ENCODE results near the gene TDRD12.
"Not testable (repeated sequence)": the region's sequence is repeated elsewhere in the genome, so short reads cannot be mapped to it uniquely, and the experiment has no call there.

Gene TDRD12

DNA sequence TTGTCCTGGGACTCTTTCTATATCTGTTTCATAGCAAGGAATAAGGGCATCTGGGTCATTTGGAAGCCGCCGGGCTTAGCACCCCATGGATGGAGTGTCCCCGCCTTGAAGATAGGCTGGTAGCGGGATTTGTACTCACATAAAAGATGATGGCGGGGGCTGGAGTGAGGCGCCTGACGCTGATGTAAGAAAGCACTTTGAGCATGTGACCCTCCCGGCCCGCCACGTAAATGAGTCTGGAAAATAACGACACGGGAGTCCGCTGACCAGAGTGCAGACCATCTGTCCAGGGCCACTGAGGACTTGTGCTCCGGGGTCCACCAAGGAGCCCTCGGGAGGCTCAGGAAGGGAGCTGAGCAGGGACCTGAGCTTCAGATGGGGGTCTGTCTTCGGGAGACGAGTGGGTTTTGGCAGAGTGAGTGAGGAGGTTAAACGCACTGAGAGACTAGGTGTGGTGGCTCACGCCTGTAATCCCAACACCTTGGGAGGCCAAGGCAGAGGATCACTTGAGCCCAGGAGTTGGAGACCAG lies 124.2 kb downstream of the TDRD12 start (continued):
- TF ChIP-seq, protein P1, sequence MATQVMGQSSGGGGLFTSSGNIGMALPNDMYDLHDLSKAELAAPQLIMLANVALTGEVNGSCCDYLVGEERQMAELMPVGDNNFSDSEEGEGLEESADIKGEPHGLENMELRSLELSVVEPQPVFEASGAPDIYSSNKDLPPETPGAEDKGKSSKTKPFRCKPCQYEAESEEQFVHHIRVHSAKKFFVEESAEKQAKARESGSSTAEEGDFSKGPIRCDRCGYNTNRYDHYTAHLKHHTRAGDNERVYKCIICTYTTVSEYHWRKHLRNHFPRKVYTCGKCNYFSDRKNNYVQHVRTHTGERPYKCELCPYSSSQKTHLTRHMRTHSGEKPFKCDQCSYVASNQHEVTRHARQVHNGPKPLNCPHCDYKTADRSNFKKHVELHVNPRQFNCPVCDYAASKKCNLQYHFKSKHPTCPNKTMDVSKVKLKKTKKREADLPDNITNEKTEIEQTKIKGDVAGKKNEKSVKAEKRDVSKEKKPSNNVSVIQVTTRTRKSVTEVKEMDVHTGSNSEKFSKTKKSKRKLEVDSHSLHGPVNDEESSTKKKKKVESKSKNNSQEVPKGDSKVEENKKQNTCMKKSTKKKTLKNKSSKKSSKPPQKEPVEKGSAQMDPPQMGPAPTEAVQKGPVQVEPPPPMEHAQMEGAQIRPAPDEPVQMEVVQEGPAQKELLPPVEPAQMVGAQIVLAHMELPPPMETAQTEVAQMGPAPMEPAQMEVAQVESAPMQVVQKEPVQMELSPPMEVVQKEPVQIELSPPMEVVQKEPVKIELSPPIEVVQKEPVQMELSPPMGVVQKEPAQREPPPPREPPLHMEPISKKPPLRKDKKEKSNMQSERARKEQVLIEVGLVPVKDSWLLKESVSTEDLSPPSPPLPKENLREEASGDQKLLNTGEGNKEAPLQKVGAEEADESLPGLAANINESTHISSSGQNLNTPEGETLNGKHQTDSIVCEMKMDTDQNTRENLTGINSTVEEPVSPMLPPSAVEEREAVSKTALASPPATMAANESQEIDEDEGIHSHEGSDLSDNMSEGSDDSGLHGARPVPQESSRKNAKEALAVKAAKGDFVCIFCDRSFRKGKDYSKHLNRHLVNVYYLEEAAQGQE (tag by site-specific recombination; IDR thresholded peaks at IDR 0.05): no peak
- TF ChIP-seq ZNF239 (tag by site-specific recombination; IDR thresholded peaks at IDR 0.05) (no peak), ZNF623 (tag by site-specific recombination; IDR thresholded peaks at IDR 0.05) (no peak), ZNF114 (tag by site-specific recombination; IDR thresholded peaks at IDR 0.05) (no peak), ZNF37A (tag by site-specific recombination; IDR thresholded peaks at IDR 0.05) (no peak), ZNF571 (tag by site-specific recombination; IDR thresholded peaks at IDR 0.05) (no peak)

GRCh38 chr19:32848035-32848434 lies 128.5 kb downstream of the TDRD12 start:
- CTCF ChIA-PET; H3K4me1 ChIP-seq (ENCODE audit: control insufficient read depth, insufficient read depth, low read length); H3K36me3 ChIP-seq (ENCODE audit: control insufficient read depth in 2 of 2, insufficient read depth in 1 of 2, low read length in 2 of 2); H3K4me3 ChIP-seq (ENCODE audit: low read depth, low read length); H3K27ac ChIP-seq (ENCODE audit: extremely low read depth, low read depth, low read length); H3K9me3 ChIP-seq (ENCODE audit: control insufficient read depth, insufficient read depth, low read depth, low read length); POLR2A ChIA-PET: not testable (repeated sequence)
- TF ChIP-seq ZNF529 (tag by site-specific recombination; IDR thresholded peaks at IDR 0.05; ENCODE audit: insufficient replicate concordance): peak; percentile 56

DNA sequence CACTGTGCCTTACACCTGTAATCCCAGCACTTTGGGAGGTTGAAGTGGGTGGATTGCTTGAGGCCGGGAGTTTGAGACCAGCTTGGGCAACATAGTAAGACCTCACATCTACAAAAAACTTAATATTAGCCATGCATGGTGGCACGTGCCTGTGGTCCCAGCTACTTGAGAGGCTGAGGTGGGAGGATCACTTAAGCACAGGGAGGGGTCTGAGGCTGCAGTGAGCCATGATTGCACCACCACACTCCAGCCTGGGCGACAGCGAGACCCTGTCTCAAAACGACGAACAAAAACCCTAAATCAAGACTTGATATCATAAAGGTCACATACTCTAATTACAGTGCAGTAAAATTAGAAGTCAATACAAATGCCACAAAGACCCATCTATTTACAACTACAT lies 132.6 kb downstream of the TDRD12 start:
- H3K4me1 ChIP-seq (ENCODE audit: control insufficient read depth, insufficient read depth, low read length): no peaks in the 10 kb centered on the region
- POLR2A ChIA-PET: no interaction called here
- no peaks in the 10 kb centered on the region; the same call in 1 of the 2 replicates for H3K9me3 ChIP-seq (ENCODE audit: control insufficient read depth, insufficient read depth, low read depth, low read length)
- H3K36me3 ChIP-seq (ENCODE audit: control insufficient read depth in 2 of 2, insufficient read depth in 1 of 2, low read length in 2 of 2): no peaks in the 10 kb centered on the region; a peak in 1 of 3 replicates
- TF ChIP-seq ZSCAN16 (tag by site-specific recombination; IDR thresholded peaks at IDR 0.05) (no peak), MZF1 (tag by site-specific recombination; IDR thresholded peaks at IDR 0.05; ENCODE audit: borderline replicate concordance) (no peak), ZNF223 (tag by site-specific recombination; IDR thresholded peaks at IDR 0.05) (no peak), ZFP37 (tag by site-specific recombination; IDR thresholded peaks at IDR 0.05) (no peak), ZSCAN18 (tag by site-specific recombination; IDR thresholded peaks at IDR 0.05) (no peak), HOXD13 (CRISPR knock-in tag; IDR thresholded peaks at IDR 0.05; ENCODE audit: borderline replicate concordance) (no peak), ZNF624 (tag by site-specific recombination; IDR thresholded peaks at IDR 0.05) (no peak), YY2 (tag by site-specific recombination; IDR thresholded peaks at IDR 0.05) (no peak), ZNF214 (tag by site-specific recombination; IDR thresholded peaks at IDR 0.05; ENCODE audit: borderline replicate concordance) (no peak), SCRT1 (tag by site-specific recombination; IDR thresholded peaks at IDR 0.05; ENCODE audit: borderline replicate concordance) (no peak), ZNF658 (tag by site-specific recombination; IDR thresholded peaks at IDR 0.05) (no peak)
- TF ChIP-seq, protein P2, sequence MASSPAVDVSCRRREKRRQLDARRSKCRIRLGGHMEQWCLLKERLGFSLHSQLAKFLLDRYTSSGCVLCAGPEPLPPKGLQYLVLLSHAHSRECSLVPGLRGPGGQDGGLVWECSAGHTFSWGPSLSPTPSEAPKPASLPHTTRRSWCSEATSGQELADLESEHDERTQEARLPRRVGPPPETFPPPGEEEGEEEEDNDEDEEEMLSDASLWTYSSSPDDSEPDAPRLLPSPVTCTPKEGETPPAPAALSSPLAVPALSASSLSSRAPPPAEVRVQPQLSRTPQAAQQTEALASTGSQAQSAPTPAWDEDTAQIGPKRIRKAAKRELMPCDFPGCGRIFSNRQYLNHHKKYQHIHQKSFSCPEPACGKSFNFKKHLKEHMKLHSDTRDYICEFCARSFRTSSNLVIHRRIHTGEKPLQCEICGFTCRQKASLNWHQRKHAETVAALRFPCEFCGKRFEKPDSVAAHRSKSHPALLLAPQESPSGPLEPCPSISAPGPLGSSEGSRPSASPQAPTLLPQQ (tag by site-specific recombination; IDR thresholded peaks at IDR 0.05): no peak
- no peak overlapping the region for H3K27ac ChIP-seq (ENCODE audit: extremely low read depth, low read depth, low read length)
- CTCF ChIA-PET: interaction anchor here (0.7 kb wide), 1 partner anchor 164 kb away, joined by 3 read pairs; no protein-coding TSS in a partner anchor
- H3K4me3 ChIP-seq (ENCODE audit: low read depth, low read length): no peak overlapping the region
